GM19023 (cell line): Measurements from ENCODE around the gene P2RX3.
"Not testable (repeated sequence)": the region's sequence is repeated elsewhere in the genome, so short reads cannot be mapped to it uniquely, and the experiment has no call there.

ENCODE experiments used
- ATAC-seq: cut with Tn5 transposase; IDR thresholded peaks from one replicate; pipeline ENCODE4 v1.9.1; 2021; ENCODE audit warnings: mild to moderate bottlenecking, moderate library complexity; ENCODE audit not compliant: unreplicated experiment

Gene P2RX3

DNA sequence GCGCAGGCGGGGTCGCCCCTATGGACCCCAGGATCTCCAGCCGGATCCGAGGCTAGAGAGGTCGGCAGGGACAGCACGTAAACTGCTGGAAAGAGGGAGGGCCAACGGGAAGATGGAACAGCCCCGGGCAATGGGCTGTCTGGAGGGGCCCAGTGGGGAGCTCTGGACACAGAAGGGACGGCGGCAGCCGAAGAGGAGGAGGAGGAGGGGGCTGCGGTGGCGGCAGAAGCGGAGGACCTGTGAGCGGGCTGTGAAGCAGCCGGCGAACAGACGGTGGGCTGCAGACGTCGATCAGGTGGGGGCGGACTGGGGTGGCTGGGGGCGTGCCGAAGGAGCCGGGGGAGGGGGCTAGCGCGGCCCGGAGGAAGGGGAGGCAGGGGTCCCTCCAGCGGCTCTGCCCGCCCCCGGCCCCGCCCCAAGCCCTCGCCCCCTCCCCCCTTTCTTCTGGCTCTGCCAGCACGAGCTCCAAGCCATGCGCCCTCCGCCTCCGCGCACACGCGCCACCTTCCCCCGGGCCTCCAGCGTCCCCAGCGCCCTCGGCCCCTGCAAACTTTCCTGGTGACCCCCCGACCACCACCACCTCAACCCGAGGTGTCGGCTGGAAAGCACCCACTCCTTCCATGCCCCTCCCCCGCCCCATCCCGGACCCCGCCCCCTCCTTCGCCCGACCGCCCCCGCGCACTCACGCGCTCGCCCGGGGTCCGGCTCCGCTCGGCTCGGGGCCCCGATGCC is 13.8 kb upstream of the P2RX3 start:
- peak; percentile 1 for ATAC-seq

GRCh38 chr11:57324886-57325734 is 13.0 kb upstream of the P2RX3 start, which contains the start of gene TNKS1BP1:
Gene TNKS1BP1, minus strand, starts transcription at chr11:57324952. Its CDS starts 3,067 bp downstream, at chr11:57321885.
- peak; percentile 85 for ATAC-seq

DNA sequence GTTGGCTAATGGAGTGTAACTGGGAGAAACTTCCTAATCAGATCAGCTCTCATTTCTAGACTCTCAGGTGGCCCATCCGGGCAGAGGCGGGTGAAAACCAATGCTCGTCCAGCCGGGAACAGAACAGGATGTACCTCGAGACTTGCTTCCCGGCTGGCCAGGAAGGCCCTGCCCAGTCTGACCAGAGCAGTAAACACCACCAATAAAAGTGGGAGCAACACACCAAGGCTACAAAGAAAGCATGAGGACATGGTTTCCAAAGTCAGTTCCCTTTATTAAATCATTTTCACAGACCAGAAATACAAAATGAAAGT is 12.5 kb upstream of the P2RX3 start:
- no peak for ATAC-seq

DNA sequence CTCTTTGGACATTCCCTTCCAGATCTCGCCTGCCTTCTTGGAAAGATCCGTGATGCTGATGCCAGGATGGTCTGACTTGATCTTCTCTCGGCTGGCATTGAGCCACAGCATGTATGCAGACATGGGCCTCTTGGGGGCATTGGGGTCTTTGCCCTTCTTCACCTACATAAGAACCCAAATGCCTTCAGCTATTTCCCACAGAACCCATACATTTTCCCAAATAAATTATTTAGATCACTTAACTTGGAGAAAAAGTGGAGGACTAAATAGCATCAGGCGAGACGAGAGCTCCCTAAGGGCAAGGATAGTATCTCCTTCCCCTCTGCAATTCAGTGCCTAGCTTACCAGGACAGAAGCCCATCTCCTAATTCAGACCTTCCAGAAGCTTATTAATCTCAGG is 10.4 kb upstream of the P2RX3 start:
- no peak for ATAC-seq

DNA sequence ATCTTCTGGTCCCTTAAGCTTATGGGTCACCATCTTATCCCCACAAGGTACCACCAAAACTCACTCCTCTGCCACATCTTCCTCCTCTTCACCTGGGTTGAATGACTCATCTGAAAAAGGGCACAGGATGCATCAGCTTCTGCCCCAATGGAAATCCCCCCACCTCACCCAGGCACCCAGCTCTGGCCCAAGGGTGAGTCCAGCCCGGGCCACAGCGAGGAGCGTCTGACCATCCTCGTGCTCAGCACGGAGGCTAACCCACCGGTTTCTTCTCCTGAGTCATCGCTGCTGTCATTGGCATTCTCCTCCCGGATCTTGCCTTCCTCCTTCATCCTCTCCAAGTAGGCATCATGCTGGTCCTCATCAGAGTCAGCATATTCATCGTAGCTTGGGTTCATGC is 8.1 kb upstream of the P2RX3 start:
- no peak for ATAC-seq

DNA sequence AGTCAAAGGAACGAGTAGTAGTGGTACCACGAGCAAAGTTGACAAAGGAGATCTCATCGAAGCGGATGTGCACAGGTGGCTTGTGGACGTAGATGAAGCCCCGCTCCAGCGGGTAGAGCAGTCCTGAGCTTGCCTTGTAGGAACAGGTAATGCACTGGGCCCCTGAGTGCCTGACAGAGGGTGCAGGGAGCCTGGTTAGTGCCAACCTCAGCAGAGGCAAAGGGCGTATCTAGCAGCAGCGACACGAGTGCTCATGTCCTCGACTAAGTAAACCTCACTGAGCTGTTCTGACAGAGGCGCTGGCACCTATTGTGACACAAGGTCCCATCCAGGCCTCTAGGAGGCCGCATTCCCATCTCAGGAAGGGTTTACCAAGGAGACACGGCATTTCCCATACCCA is 6.4 kb upstream of the P2RX3 start:
- no peak for ATAC-seq

- no peak for ATAC-seq
Observed at GRCh38 chr11:57332694-57333440, 5.3 kb upstream of the P2RX3 start.

DNA sequence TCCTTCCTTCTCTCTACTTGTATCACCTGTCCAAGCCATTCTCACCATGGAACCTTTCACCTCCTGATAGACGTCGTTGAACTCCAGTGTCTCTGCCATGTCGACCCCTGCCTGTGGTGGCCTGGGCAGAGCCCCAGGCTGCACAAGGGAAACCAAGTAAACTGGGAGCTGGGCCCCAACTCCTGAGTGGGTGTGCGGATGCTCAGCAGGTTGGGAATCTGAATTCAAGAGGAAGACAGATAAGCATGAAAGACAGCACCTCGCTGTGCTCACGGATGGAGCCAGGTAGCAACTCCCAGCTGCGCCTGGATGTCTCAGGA is 3.2 kb upstream of the P2RX3 start:
- ATAC-seq, result peak; percentile 3

DNA sequence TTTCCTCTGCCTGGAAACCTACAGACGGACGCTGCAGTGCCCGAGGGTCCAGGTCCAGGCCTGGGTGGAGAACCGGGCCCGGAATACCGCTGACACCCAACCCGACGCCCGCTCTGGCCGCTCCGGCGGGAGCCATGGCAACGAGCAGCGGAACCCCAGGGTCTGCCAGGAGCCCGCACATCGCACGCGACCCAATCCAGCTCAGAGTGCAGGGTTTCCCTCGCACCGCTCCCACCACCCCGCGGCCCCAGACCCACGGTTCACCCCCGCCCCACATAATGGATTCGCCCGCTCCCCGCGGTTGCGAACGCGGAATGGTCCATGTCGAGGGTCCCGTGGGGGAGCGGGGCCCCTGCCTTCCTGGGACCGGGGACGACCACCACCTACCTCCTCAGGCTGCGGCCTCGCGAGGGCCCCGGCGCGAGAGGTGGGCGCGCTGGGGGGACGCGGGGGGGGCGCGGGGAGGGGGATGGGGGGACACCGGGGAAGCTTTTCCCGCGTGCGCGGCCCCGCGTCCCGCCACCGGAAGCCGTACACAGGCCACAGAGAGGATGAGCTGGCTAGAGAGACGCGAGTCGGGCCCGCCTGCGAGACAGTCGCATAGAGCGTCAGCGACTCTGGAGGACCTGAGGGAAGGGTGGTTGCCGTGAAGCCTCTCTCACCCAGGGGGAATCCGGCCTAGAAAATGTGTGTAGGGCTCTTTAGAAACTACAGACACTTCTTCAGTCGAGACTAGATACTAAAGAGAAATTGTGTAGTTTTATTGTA is 2.6 kb upstream of the P2RX3 start, which contains the start of gene SSRP1:
Gene SSRP1 (minus strand): TSS at position 550 of the 768 bp plus-strand sequence. CDS start 771 bp downstream, outside the sequence.
- ATAC-seq, result peak; percentile 98

DNA sequence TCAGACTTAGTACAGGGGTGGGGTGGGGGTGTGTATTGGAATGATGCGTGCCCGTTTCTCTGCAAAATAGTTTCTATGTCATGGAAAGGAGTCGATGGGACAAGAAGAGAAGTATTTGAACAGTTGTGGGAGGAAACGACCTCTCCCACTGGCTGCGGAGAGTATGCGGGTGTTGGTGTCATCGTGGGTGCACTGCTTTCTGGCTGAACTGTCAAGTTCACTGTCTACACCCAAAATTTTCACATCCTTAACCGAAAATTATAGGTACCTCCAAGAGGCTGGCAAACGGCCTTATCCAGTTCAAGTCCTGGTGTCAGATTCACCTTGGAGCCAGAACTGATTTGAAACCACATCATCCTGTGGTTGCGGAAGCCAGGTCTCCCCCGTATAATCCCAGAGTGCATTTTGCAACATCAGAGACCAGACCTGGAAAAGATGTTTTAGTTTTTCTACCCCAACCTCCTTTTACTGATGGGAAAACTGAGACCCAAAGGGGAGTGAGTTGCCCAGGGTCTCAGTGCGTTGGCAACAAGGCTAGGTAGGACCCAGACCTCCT is 2.0 kb upstream of the P2RX3 start:
- no peak for ATAC-seq

- ATAC-seq, result not testable (repeated sequence)
Observed at GRCh38 chr11:57336856-57337255, 1.3 kb upstream of the P2RX3 start.

- ATAC-seq, result no peak
Observed at GRCh38 chr11:57339328-57339727, 1.2 kb downstream of the P2RX3 start.

DNA sequence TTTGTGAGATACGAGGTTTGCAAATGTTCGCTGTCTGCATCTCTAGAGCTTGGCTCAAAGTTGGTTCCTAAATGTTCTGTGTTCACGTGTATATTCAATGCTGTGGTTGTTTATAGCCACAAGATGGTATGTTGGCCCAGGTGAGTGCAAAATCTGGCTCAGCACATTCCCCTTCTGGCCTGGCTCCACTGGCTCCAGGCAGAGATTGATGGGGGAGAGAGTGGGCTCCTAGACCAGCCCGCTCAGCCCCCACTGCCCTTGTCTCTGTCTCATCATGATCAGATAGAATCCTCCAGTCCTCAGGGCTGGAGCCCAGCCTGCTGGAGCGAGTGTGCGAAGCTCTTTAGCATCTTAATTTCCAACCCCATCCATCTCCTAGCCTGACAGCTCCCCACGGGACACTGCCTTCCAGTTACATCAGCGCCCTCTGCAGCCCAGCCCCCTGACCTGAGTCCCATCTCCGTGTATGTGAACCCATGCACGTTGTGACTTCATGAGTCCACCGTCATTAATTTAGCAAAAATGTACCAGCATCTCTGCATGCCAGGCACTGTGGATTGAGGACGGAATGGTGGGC is 2.0 kb downstream of the P2RX3 start:
- no peak for ATAC-seq

- no peak for ATAC-seq
Observed at GRCh38 chr11:57341250-57341808, 3.2 kb downstream of the P2RX3 start.

- no peak for ATAC-seq
Observed at GRCh38 chr11:57342702-57343101, 4.5 kb downstream of the P2RX3 start.

DNA sequence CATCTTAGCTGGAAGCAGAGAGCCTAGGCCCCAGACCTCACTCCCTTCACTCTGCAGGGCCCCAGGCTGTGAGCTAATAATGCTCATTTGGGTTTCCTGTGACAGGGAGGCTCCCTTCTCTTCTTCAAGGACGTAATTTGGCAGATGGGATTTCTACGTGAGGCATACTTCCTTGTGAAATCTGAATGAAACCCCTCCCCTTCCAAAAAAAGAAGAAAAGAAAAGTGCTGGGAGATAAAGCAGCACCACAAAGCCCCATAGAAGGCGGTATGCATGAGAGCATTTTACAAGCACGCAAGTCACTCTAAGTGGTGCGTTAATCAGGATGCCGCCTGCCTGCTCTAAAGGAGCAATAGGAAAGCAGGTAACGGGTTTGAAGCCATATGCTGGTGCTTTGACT is 5.7 kb downstream of the P2RX3 start:
- ATAC-seq, result no peak

DNA sequence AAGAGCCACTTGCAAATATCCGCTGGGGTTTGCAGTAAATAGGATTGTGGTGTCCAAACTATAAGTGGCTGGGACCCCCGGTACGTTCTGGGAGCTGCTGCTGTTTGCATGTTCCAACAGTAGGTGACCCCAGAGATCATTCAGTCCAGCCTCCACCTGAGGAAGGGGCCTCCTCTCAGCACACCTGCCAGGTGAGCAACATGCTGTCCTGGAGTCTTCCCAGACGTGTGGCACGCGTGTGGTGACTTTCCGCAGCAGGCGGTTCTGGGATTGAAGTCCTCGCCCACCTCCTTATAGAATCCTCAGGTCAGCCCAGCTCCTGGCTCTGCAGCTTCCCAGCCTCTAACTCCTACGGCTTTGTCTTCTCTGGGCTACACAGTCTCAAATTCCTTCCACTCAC is 6.7 kb downstream of the P2RX3 start:
- no peak for ATAC-seq

- peak; percentile 71 for ATAC-seq
Observed at GRCh38 chr11:57345555-57346211, 7.5 kb downstream of the P2RX3 start.

DNA sequence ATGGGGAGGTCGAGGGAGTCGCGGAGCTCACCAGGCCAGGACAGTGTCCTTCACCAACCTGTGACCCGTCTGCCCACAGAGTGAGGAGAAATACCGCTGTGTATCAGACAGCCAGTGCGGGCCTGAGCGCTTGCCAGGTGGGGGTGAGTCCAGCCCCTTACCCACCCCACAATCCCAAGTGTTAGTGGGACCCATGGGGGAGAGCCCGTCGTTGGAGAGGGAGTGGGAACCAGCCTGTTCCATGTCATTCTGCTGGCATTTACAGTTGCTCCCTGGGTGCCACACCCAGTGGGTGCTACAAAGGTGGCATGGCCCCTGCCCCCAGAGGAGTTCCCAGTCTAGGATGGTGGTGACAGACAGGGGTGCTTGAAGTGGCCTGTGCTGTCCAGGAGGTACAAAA is 9.2 kb downstream of the P2RX3 start:
- ATAC-seq, result no peak
